HG03103 (cell line): ENCODE results near the gene CAMK4.
A peak's percentile ranks its signal among the peaks of the same experiment; 100 is the strongest.

Source experiments
- ATAC-seq: cut with Tn5 transposase; IDR thresholded peaks from one replicate; pipeline ENCODE4 v1.9.1; 2021; ENCODE audit warnings: low read depth; ENCODE audit not compliant: unreplicated experiment

Gene CAMK4

DNA sequence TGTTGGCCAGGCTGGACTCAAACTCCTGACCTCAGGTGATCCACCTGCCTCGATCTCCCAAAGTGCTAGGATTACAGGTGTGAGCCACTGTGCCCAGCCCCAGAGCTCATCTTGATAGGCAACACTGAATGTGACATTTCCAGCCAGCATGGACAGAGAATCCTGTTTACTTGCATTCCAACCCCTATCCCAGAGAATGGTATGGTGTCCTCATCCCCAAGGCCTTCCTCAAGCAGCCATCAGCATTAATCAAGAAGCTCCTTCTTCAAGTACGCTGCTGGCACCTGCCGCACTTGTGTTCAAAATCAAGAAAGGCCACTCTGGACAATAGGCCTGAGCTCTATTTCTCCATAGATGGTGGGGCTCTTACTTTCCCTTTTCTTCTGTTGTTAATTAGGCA lies 247.9 kb downstream of the CAMK4 start:
- ATAC-seq: peak; percentile 11

DNA sequence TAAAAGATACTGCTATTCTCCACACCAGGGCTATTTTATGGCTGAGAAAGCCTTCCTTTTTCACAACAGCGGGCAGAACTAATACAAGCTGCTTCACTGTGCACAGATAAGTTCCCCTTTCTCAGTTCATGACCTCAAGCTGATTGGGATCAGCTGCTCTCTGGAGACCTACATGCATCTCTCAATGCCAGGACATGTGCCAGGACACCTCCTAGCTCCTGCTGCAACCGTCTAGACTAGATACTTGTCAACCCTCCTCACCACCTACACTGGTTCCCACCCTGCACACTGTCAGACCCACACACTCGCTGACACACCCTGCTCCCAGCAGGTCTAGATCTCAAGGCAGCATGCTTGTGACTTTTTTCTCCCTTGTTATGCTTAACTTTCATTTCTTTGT lies 248.4 kb downstream of the CAMK4 start:
- ATAC-seq: peak; percentile 69

DNA sequence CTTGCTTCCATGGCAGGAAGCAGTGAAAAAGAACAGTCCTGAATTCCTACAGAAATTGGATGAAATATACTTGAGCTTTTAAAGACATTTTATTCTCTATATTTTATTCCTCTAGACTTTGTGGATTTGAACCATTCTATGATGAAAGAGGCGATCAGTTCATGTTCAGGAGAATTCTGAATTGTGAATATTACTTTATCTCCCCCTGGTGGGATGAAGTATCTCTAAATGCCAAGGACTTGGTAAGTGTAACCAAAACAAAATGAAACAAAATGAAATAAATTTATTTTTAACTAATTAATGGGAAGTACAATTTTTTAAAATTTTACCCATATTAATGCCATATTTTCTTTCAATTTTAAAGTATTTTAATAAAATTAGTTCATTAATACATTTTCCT lies 254.1 kb downstream of the CAMK4 start:
- ATAC-seq: no peak

DNA sequence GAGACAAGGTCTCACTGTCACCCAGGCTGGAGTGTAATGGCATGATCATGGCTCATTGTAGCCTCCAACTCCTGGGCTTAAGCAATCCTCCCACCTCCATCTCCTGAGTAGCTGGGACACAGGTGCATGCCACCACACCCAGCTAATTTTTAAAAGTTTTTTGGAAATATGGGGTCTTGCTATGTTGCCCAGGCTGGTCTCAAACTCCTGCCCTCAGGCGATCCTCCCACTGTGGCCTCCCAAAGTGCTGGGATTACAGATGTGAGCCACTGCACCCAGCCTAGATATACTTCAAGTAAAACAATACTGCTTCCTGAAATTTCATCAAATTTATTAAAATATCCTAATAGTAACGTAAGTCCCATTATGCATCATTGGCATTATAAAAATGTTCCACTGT lies 254.7 kb downstream of the CAMK4 start:
- ATAC-seq: no peak

DNA sequence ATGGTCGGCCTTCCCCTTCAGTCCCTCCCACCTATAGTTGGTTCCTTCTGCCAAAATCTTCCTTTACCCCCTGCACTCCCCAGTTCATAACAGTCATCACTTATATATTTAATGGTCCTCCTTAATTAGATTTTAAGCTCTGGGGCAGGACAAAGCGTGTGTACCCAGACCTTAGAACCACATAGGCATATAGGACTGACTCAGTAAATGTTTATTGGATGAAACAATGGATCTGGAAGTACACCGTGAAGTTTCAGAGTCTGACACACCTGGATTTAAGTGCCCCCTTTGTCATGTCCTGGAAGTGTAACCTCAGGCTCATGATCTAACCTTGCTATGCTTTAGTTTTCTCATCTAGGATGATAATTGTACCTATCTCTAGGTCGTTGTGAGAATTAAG lies 256.2 kb downstream of the CAMK4 start:
- ATAC-seq: no peak

DNA sequence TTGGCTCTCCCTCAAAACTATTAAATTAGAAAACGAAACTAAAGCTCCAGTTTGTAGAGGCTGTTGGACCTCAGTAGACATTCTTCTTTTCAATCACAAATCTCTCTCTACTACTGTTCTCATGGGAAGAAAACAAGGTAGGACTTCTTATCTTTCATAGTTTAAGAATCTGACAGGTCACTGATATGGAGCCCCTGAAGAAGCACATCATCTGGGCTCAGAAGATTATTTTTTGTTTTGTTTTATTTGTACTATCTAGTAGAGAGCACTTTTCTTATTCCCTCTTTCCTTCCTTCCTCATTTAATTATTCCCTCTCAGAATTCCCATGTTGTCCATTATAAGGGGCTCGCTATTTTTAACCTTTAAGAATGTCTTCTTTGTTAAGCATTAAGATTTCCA lies 261.9 kb downstream of the CAMK4 start:
- ATAC-seq: no peak

DNA sequence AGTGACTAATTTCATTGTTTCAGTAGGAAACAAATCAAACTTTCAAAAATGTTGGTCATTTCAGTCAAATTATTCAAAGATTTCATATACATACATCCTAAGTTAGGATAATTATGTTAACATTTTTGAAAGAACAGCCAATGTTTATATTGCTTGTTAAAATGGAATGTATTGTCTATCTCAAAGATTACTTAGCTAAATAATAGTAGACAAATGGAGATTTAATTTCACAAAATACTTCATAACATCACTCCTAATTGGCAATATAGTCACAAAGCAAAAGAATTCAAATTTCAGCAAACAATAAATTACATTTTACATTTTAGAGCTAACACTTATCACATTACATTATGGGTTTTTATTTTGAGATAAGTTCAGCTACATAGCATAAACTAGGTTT lies 262.7 kb downstream of the CAMK4 start:
- ATAC-seq: no peak

DNA sequence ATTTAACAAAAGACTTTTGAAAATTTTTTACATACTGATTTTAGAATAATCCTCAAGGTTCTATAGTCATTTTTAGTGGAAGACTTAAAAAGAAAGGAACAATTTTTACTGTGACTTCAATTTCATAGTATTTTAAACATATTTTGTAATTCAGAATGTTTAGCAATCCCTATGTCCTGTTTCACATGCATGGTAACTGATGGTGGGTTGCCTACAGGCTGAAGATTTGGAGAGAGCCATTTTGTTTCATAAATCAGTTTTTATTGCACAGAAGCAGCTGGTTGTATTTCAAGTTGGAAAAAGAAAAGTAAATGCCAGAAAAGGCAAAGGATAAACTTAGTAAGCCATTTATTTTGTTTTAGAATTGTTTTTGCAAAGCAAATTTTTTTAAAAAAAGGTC lies 264.2 kb downstream of the CAMK4 start:
- no peak for ATAC-seq

DNA sequence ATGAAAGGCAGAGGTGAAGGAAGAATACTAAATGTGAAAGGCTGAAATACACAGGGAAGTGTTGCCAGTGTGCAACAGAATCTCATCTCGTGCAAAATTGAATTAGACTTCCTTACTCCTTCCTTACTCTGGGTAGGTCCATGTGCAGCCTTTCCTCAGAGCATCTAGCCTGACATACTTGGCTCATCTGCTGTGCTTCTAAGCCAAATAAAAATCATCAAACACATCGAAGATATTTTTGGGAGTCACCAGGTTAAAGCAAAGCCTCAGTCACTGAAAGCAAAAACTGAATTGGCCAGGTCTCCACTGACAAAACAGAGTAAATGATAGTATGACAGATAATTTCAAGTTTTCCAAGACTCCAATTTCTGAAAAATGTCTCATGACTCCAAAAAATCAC lies 268.8 kb downstream of the CAMK4 start:
- ATAC-seq: no peak

DNA sequence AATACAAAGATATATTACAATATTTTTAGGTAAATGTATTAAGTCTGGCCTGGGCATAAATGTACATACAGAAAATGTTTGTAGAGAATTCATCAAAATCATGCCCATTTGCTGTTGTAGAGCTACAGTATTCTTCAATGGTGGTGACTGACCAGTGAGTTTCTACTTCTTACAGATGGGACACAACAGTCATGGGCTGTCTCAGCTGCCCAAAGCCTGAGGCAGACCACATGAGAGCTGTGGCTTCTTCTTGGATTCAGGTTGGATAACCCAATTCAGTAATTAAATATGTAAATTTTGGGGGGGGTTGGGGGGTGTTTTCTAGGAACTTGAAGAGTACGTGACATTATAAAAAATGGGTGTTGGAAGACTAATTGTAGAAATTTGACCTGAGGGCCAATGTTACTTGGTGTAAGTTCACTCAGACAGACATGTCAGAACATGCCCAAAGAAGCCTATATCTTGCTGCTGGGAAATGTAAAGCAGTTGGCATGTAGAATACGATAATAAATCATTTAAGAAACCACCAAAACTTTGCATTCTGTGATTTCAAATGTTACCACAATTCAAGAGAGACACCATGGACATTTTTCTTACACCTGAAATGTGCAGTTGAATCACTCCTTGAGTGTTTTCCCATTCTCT lies 270.3 kb downstream of the CAMK4 start:
- no peak for ATAC-seq

DNA sequence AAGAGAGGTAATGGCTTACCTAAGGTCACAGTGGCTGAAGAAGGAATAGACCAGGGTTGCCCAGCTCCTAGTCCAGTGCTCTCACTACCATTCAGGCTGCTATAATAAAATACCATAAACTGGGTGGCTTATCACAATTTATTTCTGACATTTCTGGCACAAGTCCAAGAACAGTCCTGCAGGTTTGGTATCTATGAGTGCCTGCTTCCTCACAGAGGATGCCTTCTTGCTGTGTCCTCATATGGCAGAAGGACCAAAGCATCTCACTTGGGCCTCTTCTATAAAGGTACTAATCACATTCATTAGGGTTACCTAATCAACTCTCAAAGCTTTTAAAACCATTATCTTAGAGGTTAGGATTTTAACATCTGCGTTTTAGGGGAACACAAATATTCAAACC lies 271.0 kb downstream of the CAMK4 start:
- no peak for ATAC-seq

DNA sequence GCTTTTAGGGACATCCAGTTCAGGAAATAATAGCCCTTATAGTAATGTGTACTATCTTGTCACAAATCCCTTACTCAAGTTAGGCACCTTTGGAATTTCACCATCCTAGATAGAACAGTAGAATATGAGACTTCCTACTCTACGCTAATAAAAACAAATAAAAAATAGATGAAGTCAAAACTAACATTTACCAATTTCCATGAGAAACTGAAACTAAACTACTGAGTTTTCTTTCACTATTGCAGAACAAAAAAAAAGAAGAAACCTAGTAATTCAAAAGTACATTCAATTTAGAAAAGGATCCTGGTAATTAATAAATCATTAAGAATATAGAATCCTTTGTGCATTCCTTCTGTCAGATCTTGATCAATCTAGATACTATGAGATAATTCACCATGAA lies 274.2 kb downstream of the CAMK4 start:
- ATAC-seq: no peak

DNA sequence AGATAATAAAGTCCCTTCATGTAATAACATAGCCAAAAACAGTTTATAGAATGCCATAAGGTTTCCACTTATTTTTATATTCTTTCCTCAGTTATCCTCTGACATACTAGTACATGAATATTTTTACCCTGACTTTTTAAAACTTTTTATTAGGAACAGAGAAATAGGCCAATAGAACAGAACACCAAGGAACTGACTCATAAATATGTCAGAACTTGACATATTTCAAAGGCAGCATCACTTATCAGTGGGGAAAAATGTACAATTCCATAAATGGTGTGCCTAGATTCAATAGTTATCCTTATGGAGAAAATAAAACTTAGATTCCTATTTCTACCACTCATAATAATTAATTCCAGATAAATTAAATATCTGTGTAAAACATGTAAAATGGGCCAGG lies 278.8 kb downstream of the CAMK4 start:
- no peak for ATAC-seq

DNA sequence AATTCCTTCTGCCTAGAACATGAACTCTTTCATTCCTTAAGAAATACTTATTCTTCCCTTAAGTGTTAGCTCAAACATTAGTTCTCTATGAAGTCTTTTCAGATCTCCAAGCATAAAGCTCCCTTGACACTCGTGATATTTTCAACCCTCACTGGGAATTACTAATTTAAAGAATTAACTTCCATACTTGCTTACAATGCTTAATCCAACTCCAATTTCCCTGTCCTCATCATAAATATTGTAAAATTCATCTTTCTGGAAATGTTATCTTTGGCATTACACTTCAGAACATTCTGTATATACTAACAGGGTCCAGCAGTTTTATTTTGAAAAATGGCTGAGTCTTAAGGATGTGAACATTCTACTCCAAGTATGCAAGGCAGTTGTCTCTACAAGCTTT lies 280.9 kb downstream of the CAMK4 start:
- ATAC-seq: no peak

DNA sequence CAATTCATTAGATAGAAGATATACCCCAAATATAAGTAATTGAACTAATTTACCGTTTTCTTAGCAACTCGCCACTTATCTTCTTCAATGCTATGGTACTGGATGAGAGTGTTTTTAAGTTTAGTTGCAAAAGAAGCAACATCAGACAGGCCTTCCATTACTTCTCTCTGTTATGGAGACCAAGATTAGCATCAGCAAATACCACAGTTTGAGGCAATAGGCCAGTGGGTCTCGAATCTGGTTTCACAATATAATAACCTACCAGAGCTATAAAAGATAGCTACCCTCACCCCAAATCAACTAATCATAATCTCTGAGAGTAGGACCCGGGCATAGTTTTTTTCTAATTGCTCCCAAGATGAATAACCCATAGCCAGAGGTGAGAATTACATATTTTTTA lies 283.1 kb downstream of the CAMK4 start:
- no peak for ATAC-seq

DNA sequence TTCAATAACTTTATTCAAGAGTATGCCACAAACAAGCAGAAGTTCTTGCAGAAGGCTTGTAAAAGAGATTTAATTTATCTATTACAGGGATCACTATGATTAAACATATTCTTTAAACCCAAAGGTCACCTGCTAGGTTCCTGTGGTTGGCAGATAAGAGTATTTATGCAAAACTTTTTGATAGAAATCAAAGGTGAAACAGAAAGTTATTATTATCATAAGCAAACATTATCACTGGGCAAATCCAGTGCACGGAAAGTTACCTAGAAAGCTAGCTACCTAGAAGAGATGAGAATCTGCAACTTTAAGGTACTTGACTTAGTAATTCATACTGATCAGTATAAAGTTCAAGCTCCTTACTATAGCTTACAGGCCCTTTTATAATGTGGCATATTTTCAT lies 284.9 kb downstream of the CAMK4 start:
- ATAC-seq: no peak

DNA sequence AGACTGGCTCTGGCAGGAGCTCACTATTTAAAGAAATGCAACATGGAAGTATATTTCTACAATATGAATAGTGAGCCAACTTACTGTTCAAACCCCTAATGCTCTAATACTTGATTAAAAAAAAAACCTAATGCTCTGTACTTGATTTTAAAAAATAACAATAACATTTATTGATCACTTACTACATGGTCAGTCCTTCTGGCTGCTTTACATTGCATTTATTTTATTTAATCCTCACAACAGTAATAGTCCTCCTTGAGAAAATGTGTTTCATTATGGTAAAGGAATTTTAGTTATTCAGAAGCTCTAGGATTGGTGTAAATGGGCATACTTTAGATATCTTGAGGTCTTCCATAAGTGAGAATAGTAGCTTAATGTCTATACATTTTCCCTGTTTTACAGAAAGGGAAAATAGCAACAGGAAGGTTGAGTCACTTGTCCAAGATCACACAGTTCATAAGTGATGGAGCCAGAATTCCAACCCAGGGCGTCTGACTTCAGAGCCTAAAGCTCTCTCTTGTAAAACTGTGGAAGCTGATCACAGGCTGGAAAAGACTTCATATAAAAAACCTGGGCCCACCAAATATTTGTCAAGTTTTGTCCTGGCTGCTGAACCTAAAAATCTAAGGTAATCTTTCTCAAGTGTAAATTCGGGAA lies 287.1 kb downstream of the CAMK4 start:
- no peak for ATAC-seq

DNA sequence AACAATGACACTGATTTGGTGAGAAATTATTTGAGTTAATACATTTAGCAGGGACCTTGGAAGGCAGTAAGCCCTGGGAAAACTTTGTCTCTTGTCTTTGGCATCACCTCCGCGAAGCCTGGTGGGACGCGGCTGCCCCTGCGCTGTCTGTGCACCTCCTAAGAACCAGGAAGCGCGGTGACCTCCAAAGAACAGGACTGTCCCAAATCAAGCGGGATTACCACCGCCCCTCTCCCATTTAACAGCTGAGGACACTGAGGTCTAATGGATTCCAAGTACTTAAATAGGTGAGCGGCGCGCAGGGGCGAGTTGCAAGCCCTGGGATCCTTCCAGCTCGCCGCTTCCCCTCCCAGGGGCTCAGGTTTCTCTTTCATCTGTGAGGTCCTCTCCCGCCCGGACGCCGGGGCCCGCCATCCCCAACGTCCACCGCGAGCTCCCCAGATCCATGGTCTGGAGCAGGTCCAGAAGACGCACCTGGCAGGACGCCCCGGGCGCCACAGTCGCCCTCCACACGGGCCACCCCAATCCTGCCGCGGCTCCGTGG lies 287.7 kb downstream of the CAMK4 start:
- ATAC-seq: peak; percentile 6

DNA sequence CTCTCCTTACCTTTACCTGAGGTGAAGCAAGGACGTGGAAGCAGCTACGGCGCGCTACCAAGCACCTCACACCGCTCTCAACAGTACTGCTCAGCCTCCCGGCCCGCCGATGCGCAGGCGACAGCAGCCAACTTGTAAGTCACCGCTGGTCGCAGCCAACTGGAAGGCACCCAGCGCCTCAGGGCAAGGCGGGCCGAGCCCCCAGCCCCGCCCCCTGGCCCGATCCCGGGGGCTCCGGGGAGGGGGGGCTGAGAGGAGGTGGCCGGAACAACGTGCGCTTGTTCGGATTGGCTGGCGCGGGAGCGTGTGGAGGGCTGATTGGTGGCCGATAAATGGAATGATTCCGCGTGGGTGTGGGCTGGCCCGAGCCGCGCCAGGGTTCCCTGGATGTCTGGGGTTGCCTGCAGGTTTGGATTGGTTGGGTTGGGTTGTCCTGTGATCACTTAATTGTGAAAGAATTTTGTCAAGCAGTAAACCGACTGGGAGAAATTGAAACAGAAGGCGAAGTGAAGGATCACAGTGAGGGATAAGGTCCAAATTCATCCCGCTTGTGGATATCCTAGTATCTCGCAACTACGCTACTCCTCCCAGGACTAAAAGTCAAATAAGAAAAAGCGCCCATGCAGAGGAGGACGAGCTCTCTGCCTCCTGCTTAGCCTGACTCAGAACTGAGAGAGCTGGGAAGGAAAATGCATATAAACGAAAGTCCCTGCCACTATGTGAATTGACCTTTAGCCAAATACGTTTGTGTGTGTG lies 288.4 kb downstream of the CAMK4 start, which contains the start of gene STARD4:
TSS of gene STARD4 (minus strand) at position 161 of the 756 bp plus-strand sequence. CDS start 5,102 bp downstream, outside the sequence.
- ATAC-seq: peak; percentile 84

DNA sequence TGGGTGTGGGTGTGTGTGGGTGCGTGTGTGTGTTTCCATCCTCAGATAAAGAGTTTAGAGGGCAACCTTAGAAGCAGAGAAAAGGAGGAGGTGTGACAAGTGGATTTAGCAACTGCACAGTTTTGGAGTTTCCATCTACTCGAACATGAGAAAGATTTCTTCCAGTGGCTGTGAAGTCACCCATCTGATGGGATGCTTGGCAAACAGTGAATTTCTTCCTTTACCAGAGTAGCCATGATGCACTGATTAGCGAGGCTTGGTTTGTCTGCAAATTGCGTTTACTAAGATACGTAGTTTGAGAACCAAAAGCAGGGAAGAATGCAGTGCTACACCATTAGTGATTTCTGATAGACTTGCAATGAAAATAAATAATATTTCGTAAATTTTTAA lies 288.9 kb downstream of the CAMK4 start:
- ATAC-seq: no peak

DNA sequence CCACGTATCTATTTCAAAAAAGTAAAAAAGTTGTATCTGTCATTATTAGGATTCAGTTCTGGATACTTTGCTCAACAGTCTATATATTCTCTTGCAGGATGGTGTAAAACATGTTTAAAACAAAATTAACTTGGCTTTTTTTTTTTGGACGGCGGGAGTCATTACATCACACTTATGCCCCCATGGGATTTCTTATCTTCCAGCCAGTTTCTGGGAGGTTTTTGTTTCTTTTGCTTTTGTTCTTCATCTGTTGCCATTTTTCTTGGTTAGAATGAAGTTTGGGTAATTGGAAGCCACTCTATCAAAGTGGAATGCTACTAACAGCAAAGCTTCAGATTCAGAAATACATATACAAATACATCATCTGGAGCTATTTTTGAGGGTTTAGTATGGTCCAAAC lies 289.9 kb downstream of the CAMK4 start:
- no peak for ATAC-seq
